Measurements from ENCODE around the gene RPL28.
A peak's percentile ranks its signal among the peaks of the same experiment; 100 is the strongest.

- no peak for TF ChIP-seq TAF1 (IDR thresholded peaks at IDR 0.05; ENCODE audit: borderline replicate concordance, insufficient read depth, low read length)
- TF ChIP-seq, protein P1, sequence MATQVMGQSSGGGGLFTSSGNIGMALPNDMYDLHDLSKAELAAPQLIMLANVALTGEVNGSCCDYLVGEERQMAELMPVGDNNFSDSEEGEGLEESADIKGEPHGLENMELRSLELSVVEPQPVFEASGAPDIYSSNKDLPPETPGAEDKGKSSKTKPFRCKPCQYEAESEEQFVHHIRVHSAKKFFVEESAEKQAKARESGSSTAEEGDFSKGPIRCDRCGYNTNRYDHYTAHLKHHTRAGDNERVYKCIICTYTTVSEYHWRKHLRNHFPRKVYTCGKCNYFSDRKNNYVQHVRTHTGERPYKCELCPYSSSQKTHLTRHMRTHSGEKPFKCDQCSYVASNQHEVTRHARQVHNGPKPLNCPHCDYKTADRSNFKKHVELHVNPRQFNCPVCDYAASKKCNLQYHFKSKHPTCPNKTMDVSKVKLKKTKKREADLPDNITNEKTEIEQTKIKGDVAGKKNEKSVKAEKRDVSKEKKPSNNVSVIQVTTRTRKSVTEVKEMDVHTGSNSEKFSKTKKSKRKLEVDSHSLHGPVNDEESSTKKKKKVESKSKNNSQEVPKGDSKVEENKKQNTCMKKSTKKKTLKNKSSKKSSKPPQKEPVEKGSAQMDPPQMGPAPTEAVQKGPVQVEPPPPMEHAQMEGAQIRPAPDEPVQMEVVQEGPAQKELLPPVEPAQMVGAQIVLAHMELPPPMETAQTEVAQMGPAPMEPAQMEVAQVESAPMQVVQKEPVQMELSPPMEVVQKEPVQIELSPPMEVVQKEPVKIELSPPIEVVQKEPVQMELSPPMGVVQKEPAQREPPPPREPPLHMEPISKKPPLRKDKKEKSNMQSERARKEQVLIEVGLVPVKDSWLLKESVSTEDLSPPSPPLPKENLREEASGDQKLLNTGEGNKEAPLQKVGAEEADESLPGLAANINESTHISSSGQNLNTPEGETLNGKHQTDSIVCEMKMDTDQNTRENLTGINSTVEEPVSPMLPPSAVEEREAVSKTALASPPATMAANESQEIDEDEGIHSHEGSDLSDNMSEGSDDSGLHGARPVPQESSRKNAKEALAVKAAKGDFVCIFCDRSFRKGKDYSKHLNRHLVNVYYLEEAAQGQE (IDR thresholded peaks at IDR 0.05; ENCODE audit: insufficient read depth in 1 of 2, low read depth in 2 of 2, low read length in 2 of 2), result peak; percentile 100
Measured at GRCh38 chr19:55437410-55437809, 51.7 kb downstream of the RPL28 start.

Measured in PFSK-1 (cell line).